ENCODE results near the gene SRPK1. TPM values are rescaled to one million over a fixed set of nuclear protein-coding genes. Genes with fewer than 3 reads are reported as not detected.

The SRPK1 gene
- total RNA-seq, 1 experiment from 2014 or later = 138 TPM

- no TSS peak for BruUV-seq (replicated peaks)
- no peak for TF ChIP-seq CTCF (IDR thresholded peaks at IDR 0.05; ENCODE audit: unreplicated experiment)
- intact Hi-C loops (cut with micrococcal nuclease; ENCODE audit: unreplicated experiment) = no loop called here
- Mint-ChIP-seq H3K4me1 (ENCODE audit: low read depth, unreplicated experiment) (peaks cover 31% of the 10 kb centered on the region), H3K9me3 (ENCODE audit: low read depth, unreplicated experiment) (no peaks in the 10 kb centered on the region), H3K27me3 (ENCODE audit: unreplicated experiment) (no peaks in the 10 kb centered on the region), H3K4me3 (ENCODE audit: low read depth, unreplicated experiment) (no peak overlapping the region), H3K27ac (ENCODE audit: unreplicated experiment) (no peak overlapping the region), H3K36me3 (ENCODE audit: insufficient read depth, unreplicated experiment) (peaks cover 16% of the 10 kb centered on the region)
- DNase-seq = no peak
- CTCF ChIA-PET = no interaction called here
Measured at GRCh38 chr6:35893246-35893645, 27.7 kb downstream of the SRPK1 start.

- Mint-ChIP-seq H3K4me1 (ENCODE audit: low read depth, unreplicated experiment) (peaks cover 31% of the 10 kb centered on the region), H3K4me3 (ENCODE audit: low read depth, unreplicated experiment) (no peak overlapping the region), H3K36me3 (ENCODE audit: insufficient read depth, unreplicated experiment) (peaks cover 23% of the 10 kb centered on the region), H3K27me3 (ENCODE audit: unreplicated experiment) (no peaks in the 10 kb centered on the region), H3K27ac (ENCODE audit: unreplicated experiment) (no peak overlapping the region), H3K9me3 (ENCODE audit: low read depth, unreplicated experiment) (no peaks in the 10 kb centered on the region)
- intact Hi-C loops (cut with micrococcal nuclease; ENCODE audit: unreplicated experiment) = no loop called here
- DNase-seq = no peak
- no TSS peak for BruUV-seq (replicated peaks)
- CTCF ChIA-PET = no interaction called here
- TF ChIP-seq CTCF (IDR thresholded peaks at IDR 0.05; ENCODE audit: unreplicated experiment) = no peak
Measured at GRCh38 chr6:35892482-35892881, 28.4 kb downstream of the SRPK1 start.

- H3K4me1 Mint-ChIP-seq (ENCODE audit: low read depth, unreplicated experiment) = no peaks in the 10 kb centered on the region
- BruUV-seq (replicated peaks) = no TSS peak
- no peaks in the 10 kb centered on the region for H3K9me3 Mint-ChIP-seq (ENCODE audit: low read depth, unreplicated experiment)
- intact Hi-C loops (cut with micrococcal nuclease; ENCODE audit: unreplicated experiment) = no loop called here
- no peak overlapping the region for H3K27ac Mint-ChIP-seq (ENCODE audit: unreplicated experiment)
- H3K36me3 Mint-ChIP-seq (ENCODE audit: insufficient read depth, unreplicated experiment) = peaks cover 37% of the 10 kb centered on the region
- DNase-seq = no peak
- CTCF ChIA-PET = no interaction called here
- H3K4me3 Mint-ChIP-seq (ENCODE audit: low read depth, unreplicated experiment) = no peak overlapping the region
- no peaks in the 10 kb centered on the region for H3K27me3 Mint-ChIP-seq (ENCODE audit: unreplicated experiment)
- no peak for TF ChIP-seq CTCF (IDR thresholded peaks at IDR 0.05; ENCODE audit: unreplicated experiment)
Measured at GRCh38 chr6:35879151-35879550, 41.7 kb downstream of the SRPK1 start.

GRCh38 chr6:35876902-35877301, 44.0 kb downstream of the SRPK1 start:
- intact Hi-C loops (cut with micrococcal nuclease; ENCODE audit: unreplicated experiment) = no loop called here
- no peaks in the 10 kb centered on the region for H3K9me3 Mint-ChIP-seq (ENCODE audit: low read depth, unreplicated experiment)
- no peak for TF ChIP-seq CTCF (IDR thresholded peaks at IDR 0.05; ENCODE audit: unreplicated experiment)
- H3K36me3 Mint-ChIP-seq (ENCODE audit: insufficient read depth, unreplicated experiment) = peaks cover 49% of the 10 kb centered on the region
- no peaks in the 10 kb centered on the region for H3K27me3 Mint-ChIP-seq (ENCODE audit: unreplicated experiment)
- no TSS peak for BruUV-seq (replicated peaks)
- no peaks in the 10 kb centered on the region for H3K4me1 Mint-ChIP-seq (ENCODE audit: low read depth, unreplicated experiment)
- no peak for DNase-seq
- CTCF ChIA-PET = no interaction called here
- no peak overlapping the region for H3K27ac Mint-ChIP-seq (ENCODE audit: unreplicated experiment)
- no peak overlapping the region for H3K4me3 Mint-ChIP-seq (ENCODE audit: low read depth, unreplicated experiment)
